Measurements from ENCODE around the gene UGT1A7.

UGT1A7 gene

DNA sequence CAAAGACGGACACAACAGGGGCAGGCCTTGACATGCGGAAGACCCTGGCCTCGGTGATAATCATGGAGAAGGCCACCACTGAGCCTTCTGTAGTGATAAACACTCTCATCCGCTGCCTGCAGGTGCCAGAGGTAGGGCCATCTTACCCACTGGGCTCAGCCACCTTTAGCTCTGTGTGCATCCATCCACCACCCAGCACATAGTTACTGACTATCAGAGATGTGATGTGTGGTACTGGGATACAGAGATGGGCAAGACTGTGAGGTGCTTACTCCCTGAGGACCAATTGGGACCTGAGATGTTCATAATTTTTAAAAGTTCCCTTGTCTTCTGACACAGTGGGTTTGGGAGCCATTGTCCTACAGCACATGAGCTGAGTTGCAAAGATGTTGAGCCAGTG is 98.0 kb downstream of the UGT1A7 start:
- H3K27ac ChIP-seq (ENCODE audit: low read length), result no peak overlapping the region
- H3K36me3 ChIP-seq (ENCODE audit: control insufficient read depth, insufficient read depth, low read length), result no peaks in the 10 kb centered on the region
- no CpG with 5 or more reads among the region's 4 CpGs for WGBS (ENCODE audit: insufficient coverage, insufficient read length)
- H3K27me3 ChIP-seq (ENCODE audit: control insufficient read depth, insufficient read depth, low read length), result no peaks in the 10 kb centered on the region
- H3K9me3 ChIP-seq (ENCODE audit: control insufficient read depth, insufficient read depth, low read length), result no peaks in the 10 kb centered on the region
- no peaks in the 10 kb centered on the region for H3K4me1 ChIP-seq (ENCODE audit: control insufficient read depth, insufficient read depth, low read length)
- no peak for DNase-seq (ENCODE audit: low read depth, low spot score)
- H3K4me3 ChIP-seq (ENCODE audit: low read length), result no peak overlapping the region

DNA sequence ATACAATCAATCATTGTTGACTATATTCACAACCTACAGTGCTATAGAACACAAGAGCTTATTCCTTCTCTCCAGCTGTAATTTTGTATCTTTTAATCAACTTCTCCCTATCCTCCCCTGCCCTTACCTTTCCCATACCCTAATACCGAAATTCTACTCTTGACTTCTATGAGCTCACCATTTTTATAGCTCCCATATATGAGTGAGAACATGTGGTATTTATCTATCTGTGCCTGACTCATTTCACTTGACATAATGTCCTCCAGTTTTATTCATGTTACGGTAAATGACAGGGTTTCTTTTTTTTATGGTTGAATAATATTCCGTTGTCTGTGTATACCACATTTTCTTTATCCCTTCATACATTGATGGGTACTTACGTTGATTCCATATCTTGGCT is 99.1 kb downstream of the UGT1A7 start:
- Histone ChIP-seq H3K9me3 (ENCODE audit: control insufficient read depth, insufficient read depth, low read length) (no peaks in the 10 kb centered on the region), H3K4me3 (ENCODE audit: low read length) (no peak overlapping the region), H3K4me1 (ENCODE audit: control insufficient read depth, insufficient read depth, low read length) (no peaks in the 10 kb centered on the region), H3K27ac (ENCODE audit: low read length) (no peak overlapping the region), H3K27me3 (ENCODE audit: control insufficient read depth, insufficient read depth, low read length) (no peaks in the 10 kb centered on the region), H3K36me3 (ENCODE audit: control insufficient read depth, insufficient read depth, low read length) (no peaks in the 10 kb centered on the region)
- DNase-seq (ENCODE audit: low read depth, low spot score), result no peak
- 100% methylated on average over 1 of the region's 4 CpGs for WGBS (ENCODE audit: insufficient coverage, insufficient read length)

DNA sequence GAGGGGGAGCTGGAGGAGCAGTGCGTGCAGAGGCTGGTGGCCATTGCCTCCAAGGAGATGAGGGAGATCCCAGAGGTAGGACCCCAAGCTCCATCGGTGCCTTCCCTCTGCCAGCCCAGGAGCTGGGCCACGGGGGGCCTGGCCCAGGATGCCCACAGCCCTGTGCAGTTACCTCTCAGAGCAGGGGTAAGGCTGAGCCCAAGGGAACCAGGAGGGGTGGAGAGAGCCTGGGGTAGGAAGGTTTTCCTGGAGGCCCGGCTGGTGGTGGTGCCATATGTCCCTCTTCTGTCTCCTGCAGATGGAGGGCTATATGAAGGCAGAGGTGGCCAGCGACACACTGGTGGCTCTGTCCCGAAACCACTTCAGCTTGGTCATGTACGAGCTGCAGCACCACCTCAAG is 107.9 kb downstream of the UGT1A7 start:
- no peaks in the 10 kb centered on the region for H3K27me3 ChIP-seq (ENCODE audit: control insufficient read depth, insufficient read depth, low read length)
- 0 out of 2 replicates have a peak, but pooled peaks cover 3% of the 10 kb centered on the region for H3K36me3 ChIP-seq (ENCODE audit: control insufficient read depth, insufficient read depth, low read length)
- no peak overlapping the region for H3K27ac ChIP-seq (ENCODE audit: low read length)
- WGBS (ENCODE audit: insufficient coverage, insufficient read length), result no CpG with 5 or more reads among the region's 7 CpGs
- no peaks in the 10 kb centered on the region for H3K9me3 ChIP-seq (ENCODE audit: control insufficient read depth, insufficient read depth, low read length)
- H3K4me1 ChIP-seq (ENCODE audit: control insufficient read depth, insufficient read depth, low read length), result no peaks in the 10 kb centered on the region
- H3K4me3 ChIP-seq (ENCODE audit: low read length), result no peak overlapping the region
- DNase-seq (ENCODE audit: low read depth, low spot score), result no peak

DNA sequence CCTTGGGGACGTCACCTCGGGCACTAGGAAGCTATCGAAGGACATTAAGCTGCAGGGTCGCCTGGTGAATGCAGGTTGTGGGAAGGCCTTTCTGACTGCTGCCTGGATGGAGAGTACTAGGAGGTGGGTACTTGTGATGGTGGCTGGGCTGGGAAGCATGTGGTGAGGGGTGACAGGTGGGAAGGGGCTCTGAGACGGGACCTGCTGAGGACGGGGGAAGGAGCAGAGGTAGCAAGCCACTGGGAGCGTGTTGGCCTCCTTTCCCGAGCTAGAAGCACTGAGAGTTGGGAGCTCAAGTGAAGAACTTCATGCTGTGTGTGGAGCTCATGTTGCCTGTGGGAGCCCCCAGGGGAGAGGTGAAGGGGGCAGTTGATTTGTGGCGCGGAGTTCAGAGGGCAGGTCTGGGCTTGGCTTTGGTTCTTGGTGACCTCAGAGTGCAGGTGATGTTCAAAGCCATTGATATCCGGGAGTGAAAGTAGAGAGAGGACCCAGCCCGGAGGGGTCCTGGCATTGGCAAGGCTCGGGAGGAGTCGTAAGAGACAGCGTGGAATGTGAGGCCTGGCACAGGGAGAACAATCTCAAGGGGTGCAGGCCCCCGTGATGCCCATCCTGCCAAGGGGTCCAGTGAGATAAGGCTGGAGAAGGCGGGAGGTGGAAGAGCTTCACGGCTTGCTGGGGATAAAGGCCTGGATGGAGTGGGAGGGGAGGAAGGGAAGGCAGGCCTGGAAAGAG is 109.6 kb downstream of the UGT1A7 start:
- Histone ChIP-seq H3K27ac (ENCODE audit: low read length) (no peak overlapping the region), H3K36me3 (ENCODE audit: control insufficient read depth, insufficient read depth, low read length) (0 out of 2 replicates have a peak, but pooled peaks cover 3% of the 10 kb centered on the region), H3K4me1 (ENCODE audit: control insufficient read depth, insufficient read depth, low read length) (no peaks in the 10 kb centered on the region), H3K27me3 (ENCODE audit: control insufficient read depth, insufficient read depth, low read length) (no peaks in the 10 kb centered on the region), H3K9me3 (ENCODE audit: control insufficient read depth, insufficient read depth, low read length) (no peaks in the 10 kb centered on the region), H3K4me3 (ENCODE audit: low read length) (no peak overlapping the region)
- WGBS (ENCODE audit: insufficient coverage, insufficient read length), result no CpG with 5 or more reads among the region's 18 CpGs
- no peak for DNase-seq (ENCODE audit: low read depth, low spot score)

DNA sequence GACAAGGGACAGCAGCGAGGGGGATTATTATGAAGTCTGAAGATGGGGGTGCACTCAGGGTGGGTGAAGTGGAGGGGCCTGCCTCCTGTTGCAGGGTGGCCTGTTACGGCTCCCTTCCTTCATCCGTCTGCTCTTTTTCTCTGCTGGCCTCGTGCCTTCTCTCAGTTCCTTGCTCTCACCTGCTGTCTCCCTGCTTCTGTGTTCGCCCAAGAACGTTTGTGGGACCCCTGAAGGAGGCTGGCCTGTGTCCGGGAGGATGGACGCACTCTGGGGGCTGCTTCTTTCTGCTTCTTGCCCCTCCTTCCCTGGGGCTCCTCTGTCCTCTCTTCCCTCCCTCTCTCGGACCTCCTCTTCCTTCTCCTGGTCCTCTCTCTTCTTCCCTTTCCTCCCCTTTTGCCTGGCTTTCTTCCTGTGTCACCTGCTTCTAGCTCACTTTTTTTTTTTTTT is 110.2 kb downstream of the UGT1A7 start:
- Histone ChIP-seq H3K9me3 (ENCODE audit: control insufficient read depth, insufficient read depth, low read length) (no peaks in the 10 kb centered on the region), H3K4me1 (ENCODE audit: control insufficient read depth, insufficient read depth, low read length) (no peaks in the 10 kb centered on the region), H3K4me3 (ENCODE audit: low read length) (no peak overlapping the region), H3K36me3 (ENCODE audit: control insufficient read depth, insufficient read depth, low read length) (0 out of 2 replicates have a peak, but pooled peaks cover 3% of the 10 kb centered on the region), H3K27ac (ENCODE audit: low read length) (no peak overlapping the region), H3K27me3 (ENCODE audit: control insufficient read depth, insufficient read depth, low read length) (no peaks in the 10 kb centered on the region)
- no CpG with 5 or more reads among the region's 9 CpGs for WGBS (ENCODE audit: insufficient coverage, insufficient read length)
- DNase-seq (ENCODE audit: low read depth, low spot score), result no peak

DNA sequence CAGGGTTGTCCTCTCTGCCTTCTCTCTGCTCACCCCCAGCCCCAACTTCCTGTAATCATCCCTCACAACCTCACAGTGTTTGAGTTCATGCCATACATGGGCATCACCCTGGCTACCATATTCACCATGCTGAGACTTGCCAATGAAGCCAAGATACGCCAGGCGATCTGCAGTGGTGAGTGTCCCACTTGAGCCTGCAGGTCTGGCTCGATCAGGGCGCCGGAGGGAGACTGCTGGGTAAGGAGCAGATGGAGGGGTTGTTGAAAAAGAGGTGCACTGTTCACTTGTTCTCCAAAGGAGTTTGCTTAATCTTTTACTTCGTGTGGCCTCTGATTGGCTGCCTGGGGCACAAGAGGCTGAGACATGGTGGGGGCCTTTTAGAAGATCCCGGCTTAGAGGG is 111.0 kb downstream of the UGT1A7 start:
- WGBS (ENCODE audit: insufficient coverage, insufficient read length), result no CpG with 5 or more reads among the region's 7 CpGs

DNA sequence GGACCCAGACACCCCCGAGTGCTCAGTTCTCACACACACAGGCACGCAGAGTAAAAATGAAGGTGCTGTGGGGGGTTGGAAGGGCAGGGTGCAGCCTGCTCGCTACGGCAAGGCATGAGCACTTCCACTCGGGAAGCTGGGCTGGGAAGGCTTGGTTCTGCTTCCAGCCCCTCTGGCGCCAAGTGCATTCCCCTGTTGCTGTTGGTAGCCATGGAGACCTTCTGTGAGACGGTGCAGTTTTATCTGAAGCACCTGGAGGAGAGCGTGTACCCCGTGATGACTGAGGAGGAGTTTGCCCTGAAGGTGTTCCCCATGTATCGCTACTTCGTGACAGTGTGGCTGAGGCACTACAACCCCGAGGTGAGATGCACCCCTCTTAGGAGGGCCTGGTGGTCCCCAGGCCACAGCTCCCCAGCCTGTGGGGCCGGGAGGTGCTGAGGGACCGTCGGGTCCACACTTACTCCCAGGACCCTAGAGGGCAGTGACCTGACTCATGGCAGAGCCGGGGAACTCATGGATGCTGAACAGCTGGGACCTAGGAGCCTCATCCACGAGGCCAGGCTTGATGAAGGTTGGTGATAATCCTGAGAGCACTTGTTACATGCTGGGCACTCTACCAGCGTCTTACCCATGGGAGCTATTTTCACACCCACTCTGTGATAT is 111.9 kb downstream of the UGT1A7 start:
- no CpG with 5 or more reads among the region's 18 CpGs for WGBS (ENCODE audit: insufficient coverage, insufficient read length)
- Histone ChIP-seq H3K36me3 (ENCODE audit: control insufficient read depth, insufficient read depth, low read length) (0 out of 2 replicates have a peak, but pooled peaks cover 3% of the 10 kb centered on the region), H3K27me3 (ENCODE audit: control insufficient read depth, insufficient read depth, low read length) (no peaks in the 10 kb centered on the region), H3K4me3 (ENCODE audit: low read length) (no peak overlapping the region), H3K4me1 (ENCODE audit: control insufficient read depth, insufficient read depth, low read length) (no peaks in the 10 kb centered on the region), H3K27ac (ENCODE audit: low read length) (no peak overlapping the region), H3K9me3 (ENCODE audit: control insufficient read depth, insufficient read depth, low read length) (no peaks in the 10 kb centered on the region)
- DNase-seq (ENCODE audit: low read depth, low spot score), result no peak

More for the DNA sequence above, 111.0 kb downstream of the UGT1A7 start:
- H3K4me3 ChIP-seq (ENCODE audit: low read length), result no peak overlapping the region
- H3K36me3 ChIP-seq (ENCODE audit: control insufficient read depth, insufficient read depth, low read length), result 0 out of 2 replicates have a peak, but pooled peaks cover 3% of the 10 kb centered on the region
- H3K9me3 ChIP-seq (ENCODE audit: control insufficient read depth, insufficient read depth, low read length), result no peaks in the 10 kb centered on the region
- no peak overlapping the region for H3K27ac ChIP-seq (ENCODE audit: low read length)
- H3K27me3 ChIP-seq (ENCODE audit: control insufficient read depth, insufficient read depth, low read length), result no peaks in the 10 kb centered on the region
- no peak for DNase-seq (ENCODE audit: low read depth, low spot score)
- no peaks in the 10 kb centered on the region for H3K4me1 ChIP-seq (ENCODE audit: control insufficient read depth, insufficient read depth, low read length)

DNA sequence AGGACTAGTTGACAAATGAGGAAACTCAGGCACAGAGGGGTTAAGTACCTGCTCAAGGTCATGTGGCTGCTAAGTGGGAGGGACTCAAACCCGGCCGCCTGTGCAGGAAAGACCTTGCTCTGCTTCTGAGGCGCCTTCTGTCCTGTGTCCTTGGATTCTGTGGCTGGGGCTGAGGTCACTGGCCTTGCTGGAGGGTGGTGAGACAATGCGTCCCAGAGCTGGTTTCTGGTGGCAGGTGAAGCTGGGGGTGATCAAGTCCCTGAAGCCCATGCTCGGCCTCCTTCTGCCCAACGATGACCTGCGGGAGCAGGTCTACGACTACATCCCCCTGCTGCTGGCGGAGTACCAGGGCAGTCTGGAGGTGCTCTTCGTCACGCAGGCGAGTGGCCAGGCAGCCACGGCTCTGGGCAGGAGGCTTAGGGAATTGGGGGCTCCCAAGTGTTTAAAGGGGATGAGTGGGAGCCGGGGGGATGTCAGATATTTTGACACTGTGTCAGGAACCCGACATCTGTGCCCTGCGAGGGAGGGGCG is 112.5 kb downstream of the UGT1A7 start:
- H3K27me3 ChIP-seq (ENCODE audit: control insufficient read depth, insufficient read depth, low read length), result no peaks in the 10 kb centered on the region
- H3K36me3 ChIP-seq (ENCODE audit: control insufficient read depth, insufficient read depth, low read length), result 0 out of 2 replicates have a peak, but pooled peaks cover 3% of the 10 kb centered on the region
- H3K27ac ChIP-seq (ENCODE audit: low read length), result no peak overlapping the region
- DNase-seq (ENCODE audit: low read depth, low spot score), result no peak
- H3K4me1 ChIP-seq (ENCODE audit: control insufficient read depth, insufficient read depth, low read length), result no peaks in the 10 kb centered on the region
- WGBS (ENCODE audit: insufficient coverage, insufficient read length), result no CpG with 5 or more reads among the region's 17 CpGs
- H3K9me3 ChIP-seq (ENCODE audit: control insufficient read depth, insufficient read depth, low read length), result no peaks in the 10 kb centered on the region
- H3K4me3 ChIP-seq (ENCODE audit: low read length), result no peak overlapping the region

DNA sequence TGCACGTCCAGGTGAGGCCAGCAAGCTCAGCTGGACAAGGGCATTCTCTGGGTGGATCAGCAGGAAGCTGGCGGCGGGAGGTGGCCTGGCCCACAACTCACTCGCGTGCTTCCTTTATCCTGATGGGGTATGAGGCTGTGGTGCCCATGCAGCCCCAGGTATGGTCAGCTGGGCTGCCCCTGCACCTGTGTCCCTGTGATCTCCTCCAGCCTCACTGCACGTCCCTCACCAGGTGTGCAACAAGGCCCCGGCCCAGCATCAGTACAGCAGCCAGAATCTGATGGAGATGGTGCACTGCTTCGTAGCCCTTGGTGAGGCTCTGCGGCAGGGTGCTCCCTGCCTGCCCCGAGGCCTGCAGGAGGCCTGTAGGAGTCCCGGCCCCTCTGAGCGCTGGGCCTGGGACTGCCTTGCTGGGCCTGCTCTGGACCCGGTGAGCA is 114.1 kb downstream of the UGT1A7 start:
- no peaks in the 10 kb centered on the region for H3K9me3 ChIP-seq (ENCODE audit: control insufficient read depth, insufficient read depth, low read length)
- H3K27me3 ChIP-seq (ENCODE audit: control insufficient read depth, insufficient read depth, low read length), result no peaks in the 10 kb centered on the region
- 0 out of 2 replicates have a peak, but pooled peaks cover 3% of the 10 kb centered on the region for H3K36me3 ChIP-seq (ENCODE audit: control insufficient read depth, insufficient read depth, low read length)
- no CpG with 5 or more reads among the region's 13 CpGs for WGBS (ENCODE audit: insufficient coverage, insufficient read length)
- no peaks in the 10 kb centered on the region for H3K4me1 ChIP-seq (ENCODE audit: control insufficient read depth, insufficient read depth, low read length)
- H3K27ac ChIP-seq (ENCODE audit: low read length), result no peak overlapping the region
- no peak for DNase-seq (ENCODE audit: low read depth, low spot score)
- H3K4me3 ChIP-seq (ENCODE audit: low read length), result no peak overlapping the region

DNA sequence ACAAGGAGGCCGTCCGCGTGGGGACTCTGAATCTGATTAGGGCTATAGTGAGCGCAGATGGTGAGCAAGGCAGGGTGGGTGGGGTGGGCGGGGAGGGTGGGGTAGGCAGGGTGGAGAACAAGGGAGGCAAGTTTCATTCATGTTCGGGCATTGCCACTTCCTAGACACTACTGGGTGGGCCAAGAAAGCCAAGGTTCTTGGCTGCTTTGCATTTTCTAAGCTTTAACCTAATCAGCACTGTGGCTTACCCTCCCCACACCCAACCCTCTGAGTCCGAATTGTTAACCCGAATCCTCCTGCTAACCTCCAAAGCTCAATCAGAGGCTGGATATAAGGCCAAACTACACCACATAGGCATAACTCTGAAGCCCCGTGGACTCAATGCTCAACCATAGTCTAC is 114.6 kb downstream of the UGT1A7 start:
- Histone ChIP-seq H3K4me3 (ENCODE audit: low read length) (no peak overlapping the region), H3K36me3 (ENCODE audit: control insufficient read depth, insufficient read depth, low read length) (0 out of 2 replicates have a peak, but pooled peaks cover 3% of the 10 kb centered on the region), H3K4me1 (ENCODE audit: control insufficient read depth, insufficient read depth, low read length) (no peaks in the 10 kb centered on the region), H3K27ac (ENCODE audit: low read length) (no peak overlapping the region), H3K9me3 (ENCODE audit: control insufficient read depth, insufficient read depth, low read length) (no peaks in the 10 kb centered on the region), H3K27me3 (ENCODE audit: control insufficient read depth, insufficient read depth, low read length) (no peaks in the 10 kb centered on the region)
- no CpG with 5 or more reads among the region's 9 CpGs for WGBS (ENCODE audit: insufficient coverage, insufficient read length)
- DNase-seq (ENCODE audit: low read depth, low spot score), result no peak
